DOHH2 (cell line): ENCODE results near the gene GIGYF1.
"Not testable (repeated sequence)": the region's sequence is repeated elsewhere in the genome, so short reads cannot be mapped to it uniquely, and the experiment has no call there.

Experiments
- H3F3A ChIP-seq: fragments of 200-600 bp; sonication (generic), shearing (Covaris generic); 2 replicates; pipeline ENCODE4 v1.6.0; 2016; ENCODE audit warnings: antibody characterized with exemption, mild to moderate bottlenecking; ENCODE audit not compliant: control insufficient read depth, insufficient read depth
- H3K27ac ChIP-seq: fragments of 200-600 bp; sonication (generic); 2 replicates; pipeline ENCODE4 v1.5.1; 2014; ENCODE audit warnings: low read depth, mild to moderate bottlenecking, low read length, moderate library complexity
- H3K27me3 ChIP-seq: fragments of 200-600 bp; sonication (generic); 2 replicates; pipeline ENCODE4 v1.6.1; 2014; ENCODE audit warnings: mild to moderate bottlenecking, low read length, mixed read lengths; ENCODE audit not compliant: control insufficient read depth
- H3K36me3 ChIP-seq: fragments of 200-600 bp; sonication (generic); 2 replicates; pipeline ENCODE4 v1.6.1; 2014; ENCODE audit warnings: mild to moderate bottlenecking, low read length, moderate library complexity, mixed read lengths; ENCODE audit not compliant: control insufficient read depth
- H3K4me1 ChIP-seq: fragments of 200-600 bp; sonication (generic); 2 replicates; pipeline ENCODE4 v1.6.1; 2014; ENCODE audit warnings: mild to moderate bottlenecking, low read length, mixed read lengths; ENCODE audit not compliant: control insufficient read depth
- H3K4me2 ChIP-seq: fragments of 200-600 bp; sonication (generic); 2 replicates; pipeline ENCODE4 v1.6.0; 2014; ENCODE audit warnings: mild to moderate bottlenecking, low read length, moderate library complexity
- H3K4me3 ChIP-seq: fragments of 200-600 bp; sonication (generic); 2 replicates; pipeline ENCODE4 v1.5.1; 2014; ENCODE audit warnings: mild to moderate bottlenecking, low read length, mixed read lengths
- H3K79me2 ChIP-seq: fragments of 200-600 bp; sonication (generic); 2 replicates; pipeline ENCODE4 v1.6.1; 2014; ENCODE audit warnings: mild to moderate bottlenecking, low read length, mixed read lengths; ENCODE audit not compliant: control insufficient read depth
- H3K9me2 ChIP-seq: fragments of 200-600 bp; sonication (generic); replicated peaks from 2 replicates; pipeline ENCODE4 v1.6.1; 2014; ENCODE audit warnings: mild to moderate bottlenecking, low read length, mixed read lengths; ENCODE audit not compliant: control insufficient read depth
- H3K9me3 ChIP-seq: fragments of 200-600 bp; sonication (generic); 2 replicates; pipeline ENCODE4 v1.6.1; 2014; ENCODE audit warnings: antibody characterized with exemption, low read length, mixed read lengths; ENCODE audit not compliant: control insufficient read depth, insufficient read depth
- H4K20me1 ChIP-seq: fragments of 200-600 bp; sonication (generic); 2 replicates; pipeline ENCODE4 v1.6.0; 2014; ENCODE audit warnings: low read depth, mild to moderate bottlenecking, antibody characterized with exemption, low read length, moderate library complexity; ENCODE audit not compliant: control insufficient read depth, insufficient read depth
- EZH2phosphoT487 ChIP-seq: fragments of 200-600 bp; sonication (generic); IDR thresholded peaks from 2 replicates; pipeline ENCODE4 v1.6.1; 2017; ENCODE audit warnings: borderline replicate concordance, mild to moderate bottlenecking, antibody characterized with exemption, low read length, moderate library complexity, mixed read lengths
- TF ChIP-seq, protein P1 (sequence below): fragments of 200-600 bp; sonication (generic); IDR thresholded peaks from one replicate; pipeline ENCODE4 v1.5.1; 2014; ENCODE audit warnings: antibody characterized with exemption, mild to moderate bottlenecking, low read depth, low read length; ENCODE audit not compliant: poor library complexity, severe bottlenecking

Gene GIGYF1

DNA sequence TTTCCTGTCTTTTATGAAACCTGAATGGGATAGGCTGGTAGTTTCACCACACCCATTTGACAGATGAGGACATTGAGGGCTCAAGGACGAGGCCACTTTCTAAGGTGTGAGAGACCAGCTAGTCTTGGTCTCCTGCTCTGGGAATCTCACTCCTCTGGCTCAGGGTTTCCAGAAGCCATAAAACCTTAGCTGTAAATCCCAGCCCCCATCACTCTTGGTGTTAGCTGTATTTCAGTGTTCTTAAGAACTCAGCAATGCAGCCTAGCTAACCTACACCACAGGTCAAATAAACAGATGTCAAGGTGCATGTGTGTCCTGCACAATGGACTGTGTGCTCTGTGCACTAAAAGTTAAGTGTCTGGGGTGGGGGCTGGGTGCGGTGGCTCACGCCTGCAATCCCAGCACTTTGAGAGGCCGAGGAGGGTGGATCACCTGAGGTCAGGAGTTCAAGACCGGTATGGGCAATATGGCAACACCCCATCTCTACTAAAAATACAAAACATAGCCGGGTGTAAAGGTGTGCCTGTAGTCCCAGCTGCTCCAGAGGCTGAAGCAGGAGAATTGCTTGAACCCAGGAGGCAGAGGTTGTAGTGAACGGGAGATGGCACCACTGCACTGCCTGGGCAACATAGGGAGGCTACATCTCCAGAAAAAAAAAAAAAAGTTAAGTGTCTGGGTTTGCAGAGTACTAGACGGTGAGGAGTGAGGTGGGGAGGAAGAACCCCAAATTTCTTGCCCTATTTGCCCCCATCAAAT lies 25.7 kb upstream of the GIGYF1 start:
- Histone ChIP-seq H3K27me3 (peaks cover 37% of the 10 kb centered on the region), H3K4me3 (no peak overlapping the region), H3K4me2 (no peak overlapping the region), H3K36me3 (no peaks in the 10 kb centered on the region), H3F3A (no peaks in the 10 kb centered on the region), H3K4me1 (no peaks in the 10 kb centered on the region), H3K9me2 (no peaks in the 10 kb centered on the region), H3K9me3 (peaks cover 3% of the 10 kb centered on the region; the same call in 1 of the 2 replicates), H3K79me2 (no peaks in the 10 kb centered on the region), H3K27ac (no peak overlapping the region), H4K20me1 (no peaks in the 10 kb centered on the region)
- TF ChIP-seq, protein P1, sequence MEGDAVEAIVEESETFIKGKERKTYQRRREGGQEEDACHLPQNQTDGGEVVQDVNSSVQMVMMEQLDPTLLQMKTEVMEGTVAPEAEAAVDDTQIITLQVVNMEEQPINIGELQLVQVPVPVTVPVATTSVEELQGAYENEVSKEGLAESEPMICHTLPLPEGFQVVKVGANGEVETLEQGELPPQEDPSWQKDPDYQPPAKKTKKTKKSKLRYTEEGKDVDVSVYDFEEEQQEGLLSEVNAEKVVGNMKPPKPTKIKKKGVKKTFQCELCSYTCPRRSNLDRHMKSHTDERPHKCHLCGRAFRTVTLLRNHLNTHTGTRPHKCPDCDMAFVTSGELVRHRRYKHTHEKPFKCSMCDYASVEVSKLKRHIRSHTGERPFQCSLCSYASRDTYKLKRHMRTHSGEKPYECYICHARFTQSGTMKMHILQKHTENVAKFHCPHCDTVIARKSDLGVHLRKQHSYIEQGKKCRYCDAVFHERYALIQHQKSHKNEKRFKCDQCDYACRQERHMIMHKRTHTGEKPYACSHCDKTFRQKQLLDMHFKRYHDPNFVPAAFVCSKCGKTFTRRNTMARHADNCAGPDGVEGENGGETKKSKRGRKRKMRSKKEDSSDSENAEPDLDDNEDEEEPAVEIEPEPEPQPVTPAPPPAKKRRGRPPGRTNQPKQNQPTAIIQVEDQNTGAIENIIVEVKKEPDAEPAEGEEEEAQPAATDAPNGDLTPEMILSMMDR: no peak
- TF ChIP-seq EZH2phosphoT487: no peak

DNA sequence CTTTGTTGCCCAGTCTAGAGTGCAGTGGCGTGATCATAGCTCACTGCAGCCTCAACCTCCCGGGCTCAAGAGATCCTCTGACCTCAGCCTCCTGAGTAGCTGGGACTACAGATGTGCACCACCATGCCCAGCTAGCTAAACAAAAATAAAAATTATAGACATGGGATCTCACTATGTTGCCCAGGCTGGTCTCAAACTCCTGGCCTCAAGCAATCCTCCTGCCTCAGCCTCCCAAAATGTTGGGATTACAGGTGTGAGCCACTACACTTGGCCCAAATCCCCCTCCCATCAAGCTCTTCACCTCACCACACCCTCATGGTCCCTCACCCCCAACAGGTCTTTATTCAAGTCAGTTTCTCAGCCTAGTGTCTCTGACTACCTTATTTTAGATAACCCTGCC lies 23.0 kb upstream of the GIGYF1 start:
- H3K27ac ChIP-seq, H3F3A ChIP-seq, H3K79me2 ChIP-seq, H3K4me1 ChIP-seq, H3K36me3 ChIP-seq, H3K4me2 ChIP-seq, H3K9me3 ChIP-seq, H4K20me1 ChIP-seq, H3K9me2 ChIP-seq, H3K4me3 ChIP-seq: not testable (repeated sequence)
- peaks cover 18% of the 10 kb centered on the region for H3K27me3 ChIP-seq

DNA sequence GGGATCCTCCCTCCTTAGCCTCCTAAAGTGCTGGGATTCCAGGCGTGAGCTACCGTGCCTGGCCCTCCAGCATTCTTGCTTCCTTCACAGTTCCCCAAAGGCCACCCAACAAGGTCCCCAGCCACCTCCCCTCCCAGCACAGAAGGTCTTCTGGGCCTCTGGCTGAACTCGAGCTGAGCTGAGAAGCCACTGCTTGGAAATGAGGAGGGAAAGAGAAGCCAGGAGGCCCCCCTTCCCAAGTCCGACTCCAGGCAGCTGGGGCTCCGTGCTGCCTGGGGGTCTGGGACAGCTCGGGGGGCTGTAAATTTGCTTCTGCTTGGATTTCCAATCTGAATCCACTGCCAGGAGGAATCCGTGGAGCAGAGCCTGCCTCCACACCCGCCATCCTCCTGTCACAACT lies 20.7 kb upstream of the GIGYF1 start:
- H3K9me2 ChIP-seq: no peaks in the 10 kb centered on the region
- H3K27ac ChIP-seq: no peak overlapping the region
- peaks cover 3% of the 10 kb centered on the region; the same call in 1 of the 2 replicates for H3K9me3 ChIP-seq
- H4K20me1 ChIP-seq: no peaks in the 10 kb centered on the region
- H3K4me1 ChIP-seq: no peaks in the 10 kb centered on the region
- H3K79me2 ChIP-seq: no peaks in the 10 kb centered on the region
- H3K27me3 ChIP-seq: peaks cover 4% of the 10 kb centered on the region; the same call in 1 of the 2 replicates
- H3F3A ChIP-seq: no peaks in the 10 kb centered on the region
- H3K4me3 ChIP-seq: no peak overlapping the region
- no peak overlapping the region for H3K4me2 ChIP-seq
- H3K36me3 ChIP-seq: no peaks in the 10 kb centered on the region
- TF ChIP-seq, protein P1: no peak
- no peak for TF ChIP-seq EZH2phosphoT487

DNA sequence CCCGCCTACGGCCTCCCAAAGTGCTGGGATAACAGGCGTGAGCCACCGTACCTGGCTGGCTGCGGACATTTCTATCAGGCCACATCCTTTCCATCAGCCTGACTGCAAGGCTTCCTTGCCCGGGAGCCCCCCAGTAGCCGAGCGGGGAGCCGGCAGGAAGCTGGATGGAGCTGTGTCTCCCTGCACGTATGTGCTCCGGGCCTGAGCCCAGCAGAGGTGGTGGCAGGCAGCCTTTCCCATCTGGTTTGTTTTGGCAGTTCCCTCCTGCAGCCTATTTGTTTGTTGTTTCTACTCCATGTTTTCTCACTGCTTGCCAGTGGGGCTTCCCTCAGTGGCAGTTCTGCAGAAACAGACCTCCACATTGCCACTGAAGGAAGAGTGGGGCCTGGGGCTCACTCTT lies 17.3 kb upstream of the GIGYF1 start:
- Histone ChIP-seq H3K4me1 (peaks cover 13% of the 10 kb centered on the region), H3F3A (no peaks in the 10 kb centered on the region), H3K27ac (no peak overlapping the region), H3K79me2 (peaks cover 21% of the 10 kb centered on the region), H3K4me2 (no peak overlapping the region), H4K20me1 (peaks cover 7% of the 10 kb centered on the region), H3K9me2 (no peaks in the 10 kb centered on the region), H3K9me3 (no peaks in the 10 kb centered on the region), H3K4me3 (no peak overlapping the region), H3K36me3 (peaks cover 26% of the 10 kb centered on the region), H3K27me3 (no peaks in the 10 kb centered on the region)
- TF ChIP-seq, protein P1: no peak
- no peak for TF ChIP-seq EZH2phosphoT487
